CD4-positive, alpha-beta memory T cell (primary cell): ENCODE data around the gene CCDC92. TPM values are rescaled to one million over a fixed set of nuclear protein-coding genes. Genes with fewer than 3 reads are reported as not detected.
A peak's percentile ranks its signal among the peaks of the same experiment; 100 is the strongest.

Experiments
- CTCF ChIA-PET: fragments of 350-600 bp; sonication (Branson Sonifier 250); formaldehyde crosslinking; loops from one replicate; lab custom pipeline; 2021; ENCODE audit warnings: inconsistent platforms; ENCODE audit not compliant: partially characterized antibody; lab: Charles Lee
- POLR2A ChIA-PET: fragments of 350-600 bp; sonication (Branson Sonifier 250); formaldehyde crosslinking; loops from one replicate; lab custom pipeline; 2021; ENCODE audit not compliant: partially characterized antibody; lab: Charles Lee
- DNase-seq, 5 donors: peaks; one replicate each; pipeline versions ENCODE4 v3.0.0 to v3.0.0-alpha.2; 2020 to 2022; ENCODE audit warnings: mixed read lengths in 1 of 5
- H3K27ac ChIP-seq: one replicate; pipeline ENCODE4 v1.7.0; 2013; ENCODE audit warnings: low read depth, low read length
- H3K27me3 ChIP-seq: 2 replicates; pipeline ENCODE4 v1.7.0; 2013; ENCODE audit warnings: mild to moderate bottlenecking, low read length, moderate library complexity; ENCODE audit not compliant: insufficient read depth
- H3K36me3 ChIP-seq: 2 replicates; pipeline ENCODE4 v1.7.0; 2013; ENCODE audit warnings: mild to moderate bottlenecking, low read length, moderate library complexity; ENCODE audit not compliant: insufficient read depth
- H3K4me1 ChIP-seq: 2 replicates; pipeline ENCODE4 v1.7.0; 2013; ENCODE audit warnings: mild to moderate bottlenecking, low read length, moderate library complexity; ENCODE audit not compliant: insufficient read depth
- H3K4me3 ChIP-seq, 2 donors: one replicate each; pipeline ENCODE4 v1.7.0; 2013; ENCODE audit warnings: low read length in 2 of 2, mild to moderate bottlenecking in 1 of 2
- H3K9me3 ChIP-seq, 2 donors: one replicate each; pipeline ENCODE4 v1.7.0; 2013; ENCODE audit warnings: low read length in 2 of 2, control low read depth in 1 of 2; ENCODE audit not compliant: control insufficient read depth in 1 of 2
- H3K27ac Mint-ChIP-seq, 7 donors: one replicate each; pipeline ENCODE4 v1.8.0; 2020 to 2021; ENCODE audit warnings: mixed read lengths in 7 of 7, mild to moderate bottlenecking in 6 of 7, inconsistent platforms in 3 of 7, moderate library complexity in 3 of 7
- H3K27me3 Mint-ChIP-seq, 2 donors: one replicate each; pipeline ENCODE4 v1.8.0; 2020 to 2021; ENCODE audit warnings: mixed read lengths in 2 of 2
- H3K36me3 Mint-ChIP-seq, 2 donors: one replicate each; pipeline ENCODE4 v1.8.0; 2020 to 2021; ENCODE audit warnings: mixed read lengths in 2 of 2, inconsistent platforms in 1 of 2, mild to moderate bottlenecking in 1 of 2
- H3K4me1 Mint-ChIP-seq, 4 donors: one replicate each; pipeline ENCODE4 v1.8.0; 2020 to 2021; ENCODE audit warnings: mixed read lengths in 4 of 4, mild to moderate bottlenecking in 1 of 4
- H3K4me3 Mint-ChIP-seq, 8 donors: one replicate each; pipeline ENCODE4 v1.8.0; 2020 to 2021; ENCODE audit warnings: mixed read lengths in 8 of 8, mild to moderate bottlenecking in 7 of 8, moderate library complexity in 6 of 8, inconsistent platforms in 3 of 8
- H3K9me3 Mint-ChIP-seq, 8 donors: one replicate each; pipeline ENCODE4 v1.8.0; 2020 to 2021; ENCODE audit warnings: mixed read lengths in 8 of 8, mild to moderate bottlenecking in 5 of 8, inconsistent platforms in 3 of 8, moderate library complexity in 1 of 8
- intact Hi-C: fragments of 100-400 bp; cut with micrococcal nuclease; formaldehyde crosslinking; loops from one replicate; pipeline ENCODE4 v1.15.1; 2023
- polyA plus RNA-seq, 2 donors: library from polyadenylated mRNA; unstranded; fragments of 300-500 nt; fragmentation: Illumina TruSeq; gene quantifications; one replicate each; pipeline ENCODE4 v1.2.3, GENCODE V29; 2021
- total RNA-seq, 2 experiments: library from RNA; stranded (reverse); gene quantifications; one replicate each; pipeline ENCODE4 v1.2.3, GENCODE V29; 2021

Gene CCDC92
- total and polyA plus RNA-seq, 4 experiments from 2014 or later: 15.6 to 52.9 (median 33.9) TPM

- CTCF ChIA-PET: interaction anchor here (1.3 kb wide), 1 partner anchor 25 kb away, joined by 4 read pairs; no protein-coding TSS in a partner anchor
- no peaks in the 10 kb centered on the region for H3K9me3 Mint-ChIP-seq
- no peaks in the 10 kb centered on the region for H3K9me3 ChIP-seq
- intact Hi-C loops: no loop called here
- H3K27ac ChIP-seq: no peak overlapping the region
- no peak overlapping the region for H3K4me3 Mint-ChIP-seq
- H3K4me1 ChIP-seq: peaks cover 17% of the 10 kb centered on the region
- DNase-seq: no peak
- peaks cover 2 to 4% of the 10 kb centered on the region in 2 donors for H3K27me3 Mint-ChIP-seq
- H3K4me3 ChIP-seq: no peak overlapping the region
- no peak overlapping the region for H3K27ac Mint-ChIP-seq
- H3K4me1 Mint-ChIP-seq: peaks cover 13 to 22% (median 15%) of the 10 kb centered on the region in 4 donors
- POLR2A ChIA-PET: no interaction called here
- no peaks in the 10 kb centered on the region for H3K36me3 Mint-ChIP-seq
- H3K36me3 ChIP-seq: no peaks in the 10 kb centered on the region
- H3K27me3 ChIP-seq: no peaks in the 10 kb centered on the region
Observed at GRCh38 chr12:123928897-123929296, 43.7 kb downstream of the CCDC92 start.

- H3K9me3 Mint-ChIP-seq: no peaks in the 10 kb centered on the region
- ChIA-PET CTCF (interaction anchor here (0.9 kb wide), 1 partner anchor 23 kb away, joined by 5 read pairs; no protein-coding TSS in a partner anchor), POLR2A (no interaction called here)
- H3K9me3 ChIP-seq: no peaks in the 10 kb centered on the region
- H3K27ac ChIP-seq: no peak overlapping the region
- peaks cover 2 to 4% of the 10 kb centered on the region in 2 donors for H3K27me3 Mint-ChIP-seq
- H3K27me3 ChIP-seq: no peaks in the 10 kb centered on the region
- peaks cover 13 to 21% (median 15%) of the 10 kb centered on the region in 4 donors for H3K4me1 Mint-ChIP-seq
- no peak for DNase-seq
- no peaks in the 10 kb centered on the region for H3K36me3 ChIP-seq
- H3K4me3 ChIP-seq: no peak overlapping the region
- intact Hi-C loops: no loop called here
- no peak overlapping the region for H3K27ac Mint-ChIP-seq
- H3K4me1 ChIP-seq: peaks cover 17% of the 10 kb centered on the region
- H3K4me3 Mint-ChIP-seq: no peak overlapping the region
- H3K36me3 Mint-ChIP-seq: no peaks in the 10 kb centered on the region
Observed at GRCh38 chr12:123928274-123928865, 44.3 kb downstream of the CCDC92 start.

- Mint-ChIP-seq H3K9me3 (no peaks in the 10 kb centered on the region), H3K36me3 (no peaks in the 10 kb centered on the region), H3K27ac (peak overlapping the region in 1 of 7 donors; percentile 42), H3K4me3 (no peak overlapping the region), H3K27me3 (peaks cover 3 to 4% of the 10 kb centered on the region in 2 donors), H3K4me1 (peaks cover 6 to 11% (median 9%) of the 10 kb centered on the region in 4 donors)
- POLR2A ChIA-PET: no interaction called here
- Histone ChIP-seq H3K27me3 (no peaks in the 10 kb centered on the region), H3K27ac (no peak overlapping the region), H3K4me3 (no peak overlapping the region), H3K4me1 (peaks cover 3% of the 10 kb centered on the region), H3K9me3 (no peaks in the 10 kb centered on the region), H3K36me3 (no peaks in the 10 kb centered on the region)
- CTCF ChIA-PET: no interaction called here
- intact Hi-C loops: no loop called here
- DNase-seq: no peak
Observed at GRCh38 chr12:123924539-123924938, 48.1 kb downstream of the CCDC92 start.

GRCh38 chr12:123923927-123924326 is 48.7 kb downstream of the CCDC92 start:
- DNase-seq: no peak
- H3K4me1 ChIP-seq: peaks cover 3% of the 10 kb centered on the region
- H3K27me3 ChIP-seq: no peaks in the 10 kb centered on the region
- ChIA-PET POLR2A (no interaction called here), CTCF (interaction anchor here (1.5 kb wide), 1 partner anchor 18 kb away, joined by 6 read pairs; no protein-coding TSS in a partner anchor)
- H3K4me1 Mint-ChIP-seq: peaks cover 6 to 11% (median 9%) of the 10 kb centered on the region in 4 donors
- no peak overlapping the region for H3K27ac ChIP-seq
- no peaks in the 10 kb centered on the region for H3K36me3 Mint-ChIP-seq
- H3K36me3 ChIP-seq: no peaks in the 10 kb centered on the region
- peaks cover 3 to 6% of the 10 kb centered on the region in 2 donors for H3K27me3 Mint-ChIP-seq
- no peaks in the 10 kb centered on the region for H3K9me3 Mint-ChIP-seq
- no peak overlapping the region for H3K27ac Mint-ChIP-seq
- no peaks in the 10 kb centered on the region for H3K9me3 ChIP-seq
- H3K4me3 Mint-ChIP-seq: no peak overlapping the region
- intact Hi-C loops: no loop called here
- no peak overlapping the region for H3K4me3 ChIP-seq

- Histone ChIP-seq H3K36me3 (no peaks in the 10 kb centered on the region), H3K27me3 (no peaks in the 10 kb centered on the region), H3K9me3 (no peaks in the 10 kb centered on the region), H3K4me1 (peaks cover 3% of the 10 kb centered on the region), H3K4me3 (no peak overlapping the region), H3K27ac (no peak overlapping the region)
- peaks cover 3 to 6% of the 10 kb centered on the region in 2 donors for H3K27me3 Mint-ChIP-seq
- intact Hi-C loops: no loop called here
- DNase-seq: no peak
- H3K27ac Mint-ChIP-seq: no peak overlapping the region
- no peak overlapping the region for H3K4me3 Mint-ChIP-seq
- no peaks in the 10 kb centered on the region for H3K36me3 Mint-ChIP-seq
- CTCF ChIA-PET: interaction anchor here (1.5 kb wide), 1 partner anchor 17 kb away, joined by 6 read pairs; no protein-coding TSS in a partner anchor
- H3K9me3 Mint-ChIP-seq: no peaks in the 10 kb centered on the region
- POLR2A ChIA-PET: no interaction called here
- H3K4me1 Mint-ChIP-seq: peaks cover 6 to 11% (median 9%) of the 10 kb centered on the region in 4 donors
Observed at GRCh38 chr12:123923038-123923437, 49.6 kb downstream of the CCDC92 start.

GRCh38 chr12:123919980-123920360 is 52.7 kb downstream of the CCDC92 start:
- ChIA-PET POLR2A (no interaction called here), CTCF (interaction anchor here (1.9 kb wide), 1 partner anchor 65 kb away, joined by 5 read pairs; no protein-coding TSS in a partner anchor)
- Histone ChIP-seq H3K4me1 (peaks cover 3% of the 10 kb centered on the region), H3K27ac (no peak overlapping the region), H3K9me3 (no peaks in the 10 kb centered on the region), H3K36me3 (no peaks in the 10 kb centered on the region), H3K4me3 (no peak overlapping the region), H3K27me3 (no peaks in the 10 kb centered on the region)
- intact Hi-C loops: no loop called here
- Mint-ChIP-seq H3K4me1 (peaks cover 6 to 17% (median 9%) of the 10 kb centered on the region in 4 donors), H3K27me3 (peaks cover 3 to 10% of the 10 kb centered on the region in 2 donors), H3K36me3 (no peaks in the 10 kb centered on the region), H3K27ac (peak overlapping the region in 1 of 7 donors; percentile 5), H3K4me3 (no peak overlapping the region), H3K9me3 (no peaks in the 10 kb centered on the region)
- no peak for DNase-seq

- H3K27me3 ChIP-seq: no peaks in the 10 kb centered on the region
- H3K4me1 ChIP-seq: peaks cover 3% of the 10 kb centered on the region
- no peak for DNase-seq
- Mint-ChIP-seq H3K9me3 (no peaks in the 10 kb centered on the region), H3K4me1 (peaks cover 6 to 13% (median 8%) of the 10 kb centered on the region in 4 donors), H3K4me3 (no peak overlapping the region), H3K36me3 (no peaks in the 10 kb centered on the region), H3K27ac (no peak overlapping the region), H3K27me3 (peaks cover 2 to 8% of the 10 kb centered on the region in 2 donors)
- no peak overlapping the region for H3K27ac ChIP-seq
- intact Hi-C loops: no loop called here
- no peaks in the 10 kb centered on the region for H3K36me3 ChIP-seq
- ChIA-PET CTCF (no interaction called here), POLR2A (no interaction called here)
- H3K4me3 ChIP-seq: no peak overlapping the region
- H3K9me3 ChIP-seq: no peaks in the 10 kb centered on the region
Observed at GRCh38 chr12:123917337-123917850, 55.2 kb downstream of the CCDC92 start.
